HCT116 (cell line): Measurements from ENCODE around the gene NCAN.

Experiments used
- CEBPB ChIP-seq: IDR thresholded peaks from 2 replicates; pipeline ENCODE4 v1.6.1; 2012; ENCODE audit warnings: low read depth
- CTCF ChIP-seq, 3 experiments: fragments of 200-600 bp in 1 of 3; sonication (generic) in 1 of 3; IDR thresholded peaks in 2 of 3; conservative IDR thresholded peaks in 1 of 3; 2 replicates each; pipeline ENCODE4 v1.5.1; 2012 to 2017; ENCODE audit warnings: low read depth in 2 of 3, low read length in 2 of 3, antibody characterized with exemption in 1 of 3, borderline replicate concordance in 1 of 3, control low read depth in 1 of 3, mild to moderate bottlenecking in 1 of 3, mixed read lengths in 1 of 3, mixed run types in 1 of 3, moderate library complexity in 1 of 3; ENCODE audit not compliant: insufficient read depth in 1 of 3
- EGR1 ChIP-seq: IDR thresholded peaks from 2 replicates; pipeline ENCODE4 v1.6.1; 2012; ENCODE audit warnings: low read depth
- JUND ChIP-seq: IDR thresholded peaks from 2 replicates; pipeline ENCODE4 v1.6.1; 2012
- POLR2AphosphoS5 ChIP-seq: IDR thresholded peaks from 2 replicates; pipeline ENCODE4 v1.6.1; 2011; ENCODE audit warnings: mild to moderate bottlenecking, low read depth, low read length, moderate library complexity
- SRF ChIP-seq: IDR thresholded peaks from 2 replicates; pipeline ENCODE4 v1.6.1; 2012; ENCODE audit warnings: low read depth
- ZNF274 ChIP-seq: fragments of 200-500 bp; sonication (Bioruptor generic); IDR thresholded peaks from 2 replicates; pipeline ENCODE4 v1.6.1; 2014; ENCODE audit warnings: mild to moderate bottlenecking, low read depth, low read length, inconsistent platforms

GRCh38 chr19:19229701-19230100, 17.9 kb downstream of the NCAN start:
- TF ChIP-seq CEBPB (no peak), ZNF274 (no peak), SRF (no peak), CTCF (IDR thresholded peaks at IDR 0.05 in 2 of 3, conservative IDR thresholded peaks at IDR 0.05 in 1 of 3; ENCODE audit: borderline replicate concordance in 1 of 3, insufficient read depth in 1 of 3, low read depth in 2 of 3, low read length in 2 of 3) (no peak), EGR1 (no peak), JUND (no peak), POLR2AphosphoS5 (no peak)
